Neural cell (in vitro differentiated cells): ENCODE measurements around the gene TNRC6C.

Experiments
- EZH2 ChIP-seq: fragments of 200-600, 300-800 bp; shearing (Covaris generic), sonication (generic); IDR thresholded peaks from 2 replicates; pipeline ENCODE4 v1.6.1; 2014; ENCODE audit warnings: antibody characterized with exemption, low read length, borderline replicate concordance, mild to moderate bottlenecking; ENCODE audit not compliant: insufficient read depth, poor library complexity, severe bottlenecking
- MXI1 ChIP-seq: fragments of 450-650 bp; conservative IDR thresholded peaks from 2 replicates; pipeline ENCODE4 v1.6.1; 2014; ENCODE audit warnings: antibody characterized with exemption, mild to moderate bottlenecking; ENCODE audit not compliant: poor library complexity, severe bottlenecking
- POLR2AphosphoS5 ChIP-seq: IDR thresholded peaks from 2 replicates; pipeline ENCODE4 v1.6.1; 2012
- RAD21 ChIP-seq: fragments of 450-650 bp; conservative IDR thresholded peaks from 2 replicates; pipeline ENCODE4 v1.6.1; 2014; ENCODE audit warnings: antibody characterized with exemption, mild to moderate bottlenecking, moderate library complexity
- REST ChIP-seq: IDR thresholded peaks from 2 replicates; pipeline ENCODE4 v1.6.1; 2012; ENCODE audit warnings: borderline replicate concordance
- SMC3 ChIP-seq: fragments of 450-650 bp; conservative IDR thresholded peaks from 2 replicates; pipeline ENCODE4 v1.6.1; 2014; ENCODE audit warnings: antibody characterized with exemption, mild to moderate bottlenecking, moderate library complexity; ENCODE audit not compliant: poor library complexity
- TAF1 ChIP-seq: IDR thresholded peaks from 2 replicates; pipeline ENCODE4 v1.6.1; 2012; ENCODE audit warnings: low read depth
- TF ChIP-seq, protein P1 (sequence below): fragments of 450-650 bp; IDR thresholded peaks from 2 replicates; pipeline ENCODE4 v1.5.1; 2014; ENCODE audit warnings: antibody characterized with exemption, mild to moderate bottlenecking, moderate library complexity; ENCODE audit not compliant: poor library complexity, severe bottlenecking

DNA sequence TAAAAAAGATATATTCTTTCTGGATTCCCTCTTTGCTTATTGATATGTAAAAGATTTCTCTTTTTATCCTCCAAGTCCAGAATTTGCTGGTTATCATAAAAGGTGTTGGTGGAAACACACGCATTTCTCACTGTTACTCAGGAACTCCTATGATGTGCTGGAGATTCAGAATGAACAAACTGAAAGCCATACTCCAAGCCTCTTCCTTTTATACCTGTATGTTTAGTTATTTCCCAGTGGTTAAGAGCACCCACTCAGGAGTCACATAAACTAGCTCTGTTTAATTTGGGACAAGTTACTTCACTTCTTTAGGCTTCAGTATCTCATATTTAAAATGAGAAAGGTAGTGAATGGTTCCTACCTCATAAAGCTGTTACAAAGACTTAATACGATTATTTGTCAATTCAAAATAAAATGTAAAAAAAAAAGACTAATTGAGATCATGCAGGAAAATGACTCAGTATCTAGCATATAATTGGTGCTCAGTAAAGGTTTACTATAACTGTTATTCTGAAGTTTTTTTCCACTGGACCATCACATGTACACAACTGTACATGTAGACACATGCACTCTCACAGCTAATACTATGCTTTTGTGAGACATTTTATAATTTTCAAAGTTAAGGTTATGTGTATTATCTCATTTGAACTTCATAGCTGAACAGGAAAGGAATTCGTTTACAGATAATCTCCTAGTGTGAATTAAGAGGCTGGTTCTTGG lies 47.1 kb downstream of the TNRC6C start:
- TF ChIP-seq, protein P1, sequence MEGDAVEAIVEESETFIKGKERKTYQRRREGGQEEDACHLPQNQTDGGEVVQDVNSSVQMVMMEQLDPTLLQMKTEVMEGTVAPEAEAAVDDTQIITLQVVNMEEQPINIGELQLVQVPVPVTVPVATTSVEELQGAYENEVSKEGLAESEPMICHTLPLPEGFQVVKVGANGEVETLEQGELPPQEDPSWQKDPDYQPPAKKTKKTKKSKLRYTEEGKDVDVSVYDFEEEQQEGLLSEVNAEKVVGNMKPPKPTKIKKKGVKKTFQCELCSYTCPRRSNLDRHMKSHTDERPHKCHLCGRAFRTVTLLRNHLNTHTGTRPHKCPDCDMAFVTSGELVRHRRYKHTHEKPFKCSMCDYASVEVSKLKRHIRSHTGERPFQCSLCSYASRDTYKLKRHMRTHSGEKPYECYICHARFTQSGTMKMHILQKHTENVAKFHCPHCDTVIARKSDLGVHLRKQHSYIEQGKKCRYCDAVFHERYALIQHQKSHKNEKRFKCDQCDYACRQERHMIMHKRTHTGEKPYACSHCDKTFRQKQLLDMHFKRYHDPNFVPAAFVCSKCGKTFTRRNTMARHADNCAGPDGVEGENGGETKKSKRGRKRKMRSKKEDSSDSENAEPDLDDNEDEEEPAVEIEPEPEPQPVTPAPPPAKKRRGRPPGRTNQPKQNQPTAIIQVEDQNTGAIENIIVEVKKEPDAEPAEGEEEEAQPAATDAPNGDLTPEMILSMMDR = no peak
- no peak for TF ChIP-seq POLR2AphosphoS5
- TF ChIP-seq TAF1 = no peak
- no peak for TF ChIP-seq RAD21
- no peak for TF ChIP-seq MXI1
- TF ChIP-seq REST = no peak
- no peak for TF ChIP-seq EZH2
- no peak for TF ChIP-seq SMC3
